SK-N-SH treated with all-trans-retinoic acid at 6 μM for 48 hours (cell line): ENCODE results near the gene GAREM2.

Source experiments
- ATAC-seq: fragments of 200-7000 bp; cut with Tn5 transposase; 3 replicates; pipeline ENCODE4 v1.9.1; 2020; ENCODE audit warnings: mild to moderate bottlenecking, moderate library complexity
- ARNTL ChIP-seq: fragments of 450-650 bp; formaldehyde crosslinking; IDR thresholded peaks from 2 replicates; pipeline ENCODE4 v1.5.0; 2020; ENCODE audit warnings: low read depth, mild to moderate bottlenecking, moderate library complexity, borderline replicate concordance
- BACH2 ChIP-seq: fragments of 250-450 bp; sonication (Bioruptor Pico); IDR thresholded peaks from 2 replicates; pipeline ENCODE4 v1.9.0; 2021; ENCODE audit warnings: mild to moderate bottlenecking, borderline replicate concordance
- CREB5 ChIP-seq: fragments of 250-450 bp; sonication (Bioruptor Pico); IDR thresholded peaks from 2 replicates; pipeline ENCODE4 v1.5.1; 2020; ENCODE audit warnings: low read depth, mild to moderate bottlenecking, moderate library complexity
- CSDC2 ChIP-seq: fragments of 250-450 bp; sonication (Bioruptor Pico); IDR thresholded peaks from 2 replicates; pipeline ENCODE4 v1.5.0; 2020; ENCODE audit warnings: mild to moderate bottlenecking, moderate library complexity
- ESRRG ChIP-seq: fragments of 250-450 bp; sonication (Bioruptor Pico); IDR thresholded peaks from 2 replicates; pipeline ENCODE4 v1.6.1; 2021; ENCODE audit warnings: mild to moderate bottlenecking
- GLIS3 ChIP-seq: fragments of 250-450 bp; sonication (Bioruptor Pico); IDR thresholded peaks from 2 replicates; pipeline ENCODE4 v1.5.0; 2020; ENCODE audit warnings: mild to moderate bottlenecking, moderate library complexity
- POU6F1 ChIP-seq: fragments of 250-450 bp; sonication (Bioruptor Pico); IDR thresholded peaks from 2 replicates; pipeline ENCODE4 v1.8.0; 2021; ENCODE audit warnings: low read depth, mild to moderate bottlenecking, moderate library complexity, borderline replicate concordance
- PPARA ChIP-seq: fragments of 250-450 bp; sonication (Bioruptor Pico); IDR thresholded peaks from 2 replicates; pipeline ENCODE4 v1.5.0; 2020; ENCODE audit warnings: mild to moderate bottlenecking, borderline replicate concordance
- RARB ChIP-seq: fragments of 250-450 bp; sonication (Bioruptor Pico); IDR thresholded peaks from 2 replicates; pipeline ENCODE4 v1.8.0; 2021; ENCODE audit warnings: mild to moderate bottlenecking, moderate library complexity
- SNAI2 ChIP-seq: fragments of 250-450 bp; sonication (Bioruptor Pico); IDR thresholded peaks from 2 replicates; pipeline ENCODE4 v1.5.0; 2020; ENCODE audit warnings: mild to moderate bottlenecking, moderate library complexity
- TCF4 ChIP-seq: fragments of 250-450 bp; sonication (Bioruptor Pico); IDR thresholded peaks from 2 replicates; pipeline ENCODE4 v1.8.0; 2021; ENCODE audit warnings: mild to moderate bottlenecking, moderate library complexity, borderline replicate concordance
- TOX ChIP-seq: fragments of 250-450 bp; sonication (Bioruptor Pico); IDR thresholded peaks from 2 replicates; pipeline ENCODE4 v1.8.0; 2021; ENCODE audit warnings: mild to moderate bottlenecking, moderate library complexity, borderline replicate concordance
- TSHZ2 ChIP-seq: fragments of 250-450 bp; sonication (Bioruptor Pico); IDR thresholded peaks from 2 replicates; pipeline ENCODE4 v1.5.0; 2020; ENCODE audit warnings: mild to moderate bottlenecking, moderate library complexity
- ZC3H10 ChIP-seq: fragments of 250-450 bp; sonication (Bioruptor Pico); IDR thresholded peaks from 2 replicates; pipeline ENCODE4 v1.5.1; 2021; ENCODE audit warnings: mild to moderate bottlenecking, moderate library complexity
- ZFP3 ChIP-seq: fragments of 250-450 bp; sonication (Bioruptor Pico); IDR thresholded peaks from 2 replicates; pipeline ENCODE4 v1.5.0; 2020; ENCODE audit warnings: mild to moderate bottlenecking, moderate library complexity
- ZFP30 ChIP-seq: fragments of 450-650 bp; formaldehyde crosslinking; IDR thresholded peaks from 2 replicates; pipeline ENCODE4 v1.5.0; 2022; ENCODE audit warnings: mild to moderate bottlenecking, moderate library complexity
- ZNF565 ChIP-seq: fragments of 450-650 bp; formaldehyde crosslinking; conservative IDR thresholded peaks from 2 replicates; pipeline ENCODE4 v1.5.0; 2020; ENCODE audit warnings: low read depth, mild to moderate bottlenecking, moderate library complexity
- ZNF70 ChIP-seq: fragments of 450-650 bp; formaldehyde crosslinking; IDR thresholded peaks from 2 replicates; pipeline ENCODE4 v1.5.0; 2020; ENCODE audit warnings: mild to moderate bottlenecking, moderate library complexity
- ZNF8 ChIP-seq: fragments of 450-650 bp; formaldehyde crosslinking; IDR thresholded peaks from 2 replicates; pipeline ENCODE4 v1.5.0; 2020; ENCODE audit warnings: mild to moderate bottlenecking, moderate library complexity
- TF ChIP-seq, protein P1 (sequence below): fragments of 250-450 bp; sonication (Bioruptor Pico); IDR thresholded peaks from 2 replicates; pipeline ENCODE4 v1.8.0; 2020; ENCODE audit warnings: mild to moderate bottlenecking, moderate library complexity, borderline replicate concordance
- TF ChIP-seq, protein P2 (sequence below): fragments of 250-450 bp; sonication (Bioruptor Pico); IDR thresholded peaks from 2 replicates; pipeline ENCODE4 v1.5.1; 2021; ENCODE audit warnings: mild to moderate bottlenecking, moderate library complexity

Gene GAREM2

GRCh38 chr2:26136451-26136850 lies 36.4 kb upstream of the GAREM2 start (continued):
- TF ChIP-seq TSHZ2 = no peak
- TF ChIP-seq, all 23 proteins: peak for 0

- no peak for TF ChIP-seq PPARA
- TF ChIP-seq, protein P1, sequence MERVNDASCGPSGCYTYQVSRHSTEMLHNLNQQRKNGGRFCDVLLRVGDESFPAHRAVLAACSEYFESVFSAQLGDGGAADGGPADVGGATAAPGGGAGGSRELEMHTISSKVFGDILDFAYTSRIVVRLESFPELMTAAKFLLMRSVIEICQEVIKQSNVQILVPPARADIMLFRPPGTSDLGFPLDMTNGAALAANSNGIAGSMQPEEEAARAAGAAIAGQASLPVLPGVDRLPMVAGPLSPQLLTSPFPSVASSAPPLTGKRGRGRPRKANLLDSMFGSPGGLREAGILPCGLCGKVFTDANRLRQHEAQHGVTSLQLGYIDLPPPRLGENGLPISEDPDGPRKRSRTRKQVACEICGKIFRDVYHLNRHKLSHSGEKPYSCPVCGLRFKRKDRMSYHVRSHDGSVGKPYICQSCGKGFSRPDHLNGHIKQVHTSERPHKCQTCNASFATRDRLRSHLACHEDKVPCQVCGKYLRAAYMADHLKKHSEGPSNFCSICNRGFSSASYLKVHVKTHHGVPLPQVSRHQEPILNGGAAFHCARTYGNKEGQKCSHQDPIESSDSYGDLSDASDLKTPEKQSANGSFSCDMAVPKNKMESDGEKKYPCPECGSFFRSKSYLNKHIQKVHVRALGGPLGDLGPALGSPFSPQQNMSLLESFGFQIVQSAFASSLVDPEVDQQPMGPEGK (CRISPR knock-in tag) = 0 out of 2 replicates have a peak, but pooled peaks have one; percentile 51
- no peak for TF ChIP-seq ZNF8 (CRISPR knock-in tag)
- peak; percentile 26; the same call in 2 of the 3 replicates for ATAC-seq
Measured at GRCh38 chr2:26139269-26140183, 33.4 kb upstream of the GAREM2 start.

GRCh38 chr2:26141145-26141769 lies 31.6 kb upstream of the GAREM2 start:
- TF ChIP-seq TOX (CRISPR knock-in tag) (no peak), GLIS3 (CRISPR knock-in tag) (no peak), ZNF8 (CRISPR knock-in tag) (no peak), ESRRG (CRISPR knock-in tag) (no peak), ZNF70 (CRISPR knock-in tag) (no peak), CREB5 (CRISPR knock-in tag) (no peak), CSDC2 (CRISPR knock-in tag) (no peak), POU6F1 (no peak), ZFP30 (CRISPR knock-in tag) (no peak), RARB (CRISPR knock-in tag) (no peak), TSHZ2 (no peak), ZFP3 (no peak), ARNTL (no peak), TCF4 (CRISPR knock-in tag) (no peak), SNAI2 (CRISPR knock-in tag) (no peak), BACH2 (CRISPR knock-in tag) (no peak), PPARA (no peak), ZC3H10 (CRISPR knock-in tag) (no peak), ZNF565 (CRISPR knock-in tag) (no peak)
- TF ChIP-seq, protein P2, sequence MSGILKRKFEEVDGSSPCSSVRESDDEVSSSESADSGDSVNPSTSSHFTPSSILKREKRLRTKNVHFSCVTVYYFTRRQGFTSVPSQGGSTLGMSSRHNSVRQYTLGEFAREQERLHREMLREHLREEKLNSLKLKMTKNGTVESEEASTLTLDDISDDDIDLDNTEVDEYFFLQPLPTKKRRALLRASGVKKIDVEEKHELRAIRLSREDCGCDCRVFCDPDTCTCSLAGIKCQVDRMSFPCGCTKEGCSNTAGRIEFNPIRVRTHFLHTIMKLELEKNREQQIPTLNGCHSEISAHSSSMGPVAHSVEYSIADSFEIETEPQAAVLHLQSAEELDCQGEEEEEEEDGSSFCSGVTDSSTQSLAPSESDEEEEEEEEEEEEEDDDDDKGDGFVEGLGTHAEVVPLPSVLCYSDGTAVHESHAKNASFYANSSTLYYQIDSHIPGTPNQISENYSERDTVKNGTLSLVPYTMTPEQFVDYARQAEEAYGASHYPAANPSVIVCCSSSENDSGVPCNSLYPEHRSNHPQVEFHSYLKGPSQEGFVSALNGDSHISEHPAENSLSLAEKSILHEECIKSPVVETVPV (CRISPR knock-in tag) = no peak
- TF ChIP-seq, all 23 proteins: peak for 0
- peak; percentile 5; the same call in 1 of the 3 replicates for ATAC-seq
